ENCODE results near the gene EIF5. TPM values are rescaled to one million over a fixed set of nuclear protein-coding genes. Genes with fewer than 3 reads are reported as not detected.

The EIF5 gene
- total RNA-seq, 1 donor from 2014 or later = 187 TPM

DNA sequence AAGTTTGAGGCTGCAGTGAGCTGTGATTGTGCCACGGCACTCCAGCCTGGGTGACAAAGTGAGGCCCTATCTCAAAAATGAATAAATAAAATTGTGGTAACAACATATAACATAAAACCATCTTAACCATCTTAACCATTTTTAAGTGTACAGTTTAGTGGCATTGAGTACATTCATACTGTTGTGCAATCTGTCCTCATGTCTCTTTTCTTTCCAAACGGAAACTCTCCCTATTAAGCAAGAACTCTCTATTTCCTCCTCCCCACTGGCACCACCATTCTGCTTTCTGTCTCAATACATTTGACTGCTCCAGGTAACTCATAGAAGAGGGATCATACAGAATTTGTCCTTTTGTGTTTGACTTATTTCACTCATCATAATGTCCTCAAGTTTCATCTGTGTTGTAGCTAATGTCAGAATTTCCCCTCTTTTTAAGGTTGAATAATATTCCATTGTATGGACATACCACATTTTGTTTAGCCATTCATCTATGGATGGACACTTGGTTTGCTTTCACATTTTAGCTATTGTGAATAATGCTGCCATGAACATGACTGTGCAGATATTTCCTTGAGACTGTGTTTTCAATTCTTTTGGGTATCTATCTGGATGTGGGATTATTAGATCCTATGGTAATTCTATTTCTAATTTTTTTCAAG lies 46.8 kb downstream of the EIF5 start:
- TF ChIP-seq, protein P1, sequence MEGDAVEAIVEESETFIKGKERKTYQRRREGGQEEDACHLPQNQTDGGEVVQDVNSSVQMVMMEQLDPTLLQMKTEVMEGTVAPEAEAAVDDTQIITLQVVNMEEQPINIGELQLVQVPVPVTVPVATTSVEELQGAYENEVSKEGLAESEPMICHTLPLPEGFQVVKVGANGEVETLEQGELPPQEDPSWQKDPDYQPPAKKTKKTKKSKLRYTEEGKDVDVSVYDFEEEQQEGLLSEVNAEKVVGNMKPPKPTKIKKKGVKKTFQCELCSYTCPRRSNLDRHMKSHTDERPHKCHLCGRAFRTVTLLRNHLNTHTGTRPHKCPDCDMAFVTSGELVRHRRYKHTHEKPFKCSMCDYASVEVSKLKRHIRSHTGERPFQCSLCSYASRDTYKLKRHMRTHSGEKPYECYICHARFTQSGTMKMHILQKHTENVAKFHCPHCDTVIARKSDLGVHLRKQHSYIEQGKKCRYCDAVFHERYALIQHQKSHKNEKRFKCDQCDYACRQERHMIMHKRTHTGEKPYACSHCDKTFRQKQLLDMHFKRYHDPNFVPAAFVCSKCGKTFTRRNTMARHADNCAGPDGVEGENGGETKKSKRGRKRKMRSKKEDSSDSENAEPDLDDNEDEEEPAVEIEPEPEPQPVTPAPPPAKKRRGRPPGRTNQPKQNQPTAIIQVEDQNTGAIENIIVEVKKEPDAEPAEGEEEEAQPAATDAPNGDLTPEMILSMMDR (conservative IDR thresholded peaks at IDR 0.05; ENCODE audit: low read depth, low read length) = no peak
- DNase-seq (ENCODE audit: low read depth) = no peak

GRCh38 chr14:103382376-103382775 lies 48.3 kb downstream of the EIF5 start:
- no peak overlapping the region for H3K4me3 ChIP-seq (ENCODE audit: low read depth, low read length)
- DNase-seq (ENCODE audit: low read depth) = no peak
- TF ChIP-seq, protein P1 (conservative IDR thresholded peaks at IDR 0.05; ENCODE audit: low read depth, low read length) = no peak

More for the DNA sequence above, 46.8 kb downstream of the EIF5 start:
- no peak overlapping the region for H3K4me3 ChIP-seq (ENCODE audit: low read depth, low read length)

GRCh38 chr14:103384450-103385151 lies 50.6 kb downstream of the EIF5 start:
- H3K4me3 ChIP-seq (ENCODE audit: low read depth, low read length) = peak overlapping the region; percentile 98

GRCh38 chr14:103385152-103385928 lies 51.3 kb downstream of the EIF5 start, which contains the start of gene MARK3:
MARK3 (plus strand) TSS chr14:103385415; CDS start chr14:103386030, 615 bp downstream.
- peak; percentile 55 for DNase-seq (ENCODE audit: low read depth)
- peak within 1 kb of the TSS; percentile 98 for H3K4me3 ChIP-seq (ENCODE audit: low read depth, low read length)
- TF ChIP-seq, protein P1 (conservative IDR thresholded peaks at IDR 0.05; ENCODE audit: low read depth, low read length) = peak; percentile 15

More at GRCh38 chr14:103384450-103385151, 50.6 kb downstream of the EIF5 start:
- no peak for DNase-seq (ENCODE audit: low read depth)
- TF ChIP-seq, protein P1 (conservative IDR thresholded peaks at IDR 0.05; ENCODE audit: low read depth, low read length) = no peak

GRCh38 chr14:103385929-103386712 lies 52.1 kb downstream of the EIF5 start:
- TF ChIP-seq, protein P1 (conservative IDR thresholded peaks at IDR 0.05; ENCODE audit: low read depth, low read length) = no peak
- peak overlapping the region; percentile 98 for H3K4me3 ChIP-seq (ENCODE audit: low read depth, low read length)
- DNase-seq (ENCODE audit: low read depth) = no peak

DNA sequence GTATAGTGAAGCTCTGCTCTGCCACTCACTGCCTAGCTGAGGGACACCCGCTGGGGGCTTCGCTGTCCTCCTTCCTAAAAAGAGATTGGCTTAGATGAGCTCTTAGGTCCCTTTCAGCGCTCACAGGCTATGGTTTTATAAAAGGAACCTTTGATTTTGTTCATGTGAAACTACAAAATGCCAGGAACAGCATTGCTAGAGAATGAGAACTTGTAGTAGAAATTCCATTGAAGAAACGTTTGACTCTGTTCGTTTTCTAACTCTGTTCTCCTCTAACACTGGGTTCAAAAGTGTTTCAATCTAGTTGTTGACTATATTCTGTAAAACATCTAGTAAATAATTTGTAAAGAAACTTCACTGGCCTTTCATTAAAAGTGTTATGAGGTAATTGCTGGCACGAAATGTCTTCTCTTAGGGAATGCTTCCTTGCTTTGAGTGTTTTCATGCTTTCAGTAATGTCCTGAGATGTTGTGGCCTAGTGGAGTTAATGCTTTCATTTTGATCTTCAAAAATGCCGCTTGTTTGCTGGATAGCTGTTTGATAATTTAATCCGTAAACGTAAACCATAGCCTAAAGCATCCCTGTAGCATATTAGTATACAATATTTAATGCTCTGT lies 52.8 kb downstream of the EIF5 start:
- DNase-seq (ENCODE audit: low read depth) = no peak

More for the DNA sequence above, 52.8 kb downstream of the EIF5 start:
- TF ChIP-seq, protein P1 (conservative IDR thresholded peaks at IDR 0.05; ENCODE audit: low read depth, low read length) = no peak
- H3K4me3 ChIP-seq (ENCODE audit: low read depth, low read length) = peak overlapping the region; percentile 98

Measured in epithelial cell of proximal tubule (primary cell).